Measurements from ENCODE around the gene CCS.

CCS gene

DNA sequence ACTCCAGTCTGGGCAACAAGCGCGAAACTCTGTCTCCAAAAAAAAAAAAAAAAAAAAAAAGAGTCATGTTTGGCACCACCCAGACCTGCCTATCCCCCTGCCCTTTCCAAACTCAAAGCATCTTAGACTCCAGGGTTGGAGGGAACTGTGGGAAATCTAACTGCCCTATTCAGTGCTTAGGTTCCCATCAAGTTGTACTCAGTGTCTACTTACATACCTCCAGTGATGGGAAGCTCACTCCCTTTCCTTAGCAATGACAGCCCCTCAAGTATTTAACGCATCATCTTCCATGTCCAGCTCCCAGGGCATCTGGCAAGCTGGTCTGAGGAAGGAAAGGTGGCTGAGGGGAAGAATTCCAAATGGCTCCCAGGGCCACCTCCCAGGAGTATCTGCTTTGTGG is 43.3 kb upstream of the CCS start:
- Histone ChIP-seq H3K9me3 (ENCODE audit: insufficient read depth, low read length) (no peaks in the 10 kb centered on the region), H3K9me2 (replicated peaks; ENCODE audit: insufficient read depth, low read length) (no peaks in the 10 kb centered on the region)

DNA sequence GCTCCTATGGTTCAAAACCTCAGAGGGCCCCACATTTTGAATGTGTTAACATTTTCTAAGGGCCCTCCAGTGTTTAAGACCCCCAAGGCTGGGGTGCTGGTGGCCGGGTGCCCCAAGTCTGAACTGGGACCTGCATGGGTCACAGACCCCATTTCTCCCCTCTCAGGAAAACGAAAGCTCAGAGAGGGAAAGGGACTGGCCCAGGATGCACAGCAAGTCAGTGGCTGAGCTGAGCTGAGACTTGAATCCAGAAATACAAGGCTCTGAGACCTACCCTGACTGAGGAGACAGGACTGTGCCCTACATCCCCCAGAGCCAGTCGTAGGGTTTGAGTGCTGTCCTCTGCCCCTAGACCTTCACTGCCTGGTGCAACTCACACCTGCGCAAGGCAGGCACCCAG is 42.1 kb upstream of the CCS start:
- Histone ChIP-seq H3K27me3 (ENCODE audit: low read length) (no peaks in the 10 kb centered on the region), H3K9ac (ENCODE audit: low read length) (no peak overlapping the region), H3K27ac (ENCODE audit: low read depth, low read length) (no peak overlapping the region), H2AFZ (ENCODE audit: low read depth, low read length, severe bottlenecking) (no peak overlapping the region), H3K4me3 (ENCODE audit: insufficient read depth, low read length, poor library complexity, severe bottlenecking) (no peak overlapping the region), H3K79me2 (ENCODE audit: insufficient read depth, low read length) (no peaks in the 10 kb centered on the region), H3F3A (ENCODE audit: insufficient read depth) (no peaks in the 10 kb centered on the region), H3K36me3 (ENCODE audit: low read length) (no peaks in the 10 kb centered on the region), H4K20me1 (ENCODE audit: low read depth, low read length) (no peaks in the 10 kb centered on the region), H3K9me2 (replicated peaks; ENCODE audit: insufficient read depth, low read length) (no peaks in the 10 kb centered on the region), H3K9me3 (ENCODE audit: insufficient read depth, low read length) (no peaks in the 10 kb centered on the region), H3K4me2 (ENCODE audit: low read depth, low read length, poor library complexity, severe bottlenecking) (no peak overlapping the region)
- TF ChIP-seq EZH2phosphoT487 (conservative IDR thresholded peaks at IDR 0.05; ENCODE audit: low read length): no peak
- TF ChIP-seq, protein P1, sequence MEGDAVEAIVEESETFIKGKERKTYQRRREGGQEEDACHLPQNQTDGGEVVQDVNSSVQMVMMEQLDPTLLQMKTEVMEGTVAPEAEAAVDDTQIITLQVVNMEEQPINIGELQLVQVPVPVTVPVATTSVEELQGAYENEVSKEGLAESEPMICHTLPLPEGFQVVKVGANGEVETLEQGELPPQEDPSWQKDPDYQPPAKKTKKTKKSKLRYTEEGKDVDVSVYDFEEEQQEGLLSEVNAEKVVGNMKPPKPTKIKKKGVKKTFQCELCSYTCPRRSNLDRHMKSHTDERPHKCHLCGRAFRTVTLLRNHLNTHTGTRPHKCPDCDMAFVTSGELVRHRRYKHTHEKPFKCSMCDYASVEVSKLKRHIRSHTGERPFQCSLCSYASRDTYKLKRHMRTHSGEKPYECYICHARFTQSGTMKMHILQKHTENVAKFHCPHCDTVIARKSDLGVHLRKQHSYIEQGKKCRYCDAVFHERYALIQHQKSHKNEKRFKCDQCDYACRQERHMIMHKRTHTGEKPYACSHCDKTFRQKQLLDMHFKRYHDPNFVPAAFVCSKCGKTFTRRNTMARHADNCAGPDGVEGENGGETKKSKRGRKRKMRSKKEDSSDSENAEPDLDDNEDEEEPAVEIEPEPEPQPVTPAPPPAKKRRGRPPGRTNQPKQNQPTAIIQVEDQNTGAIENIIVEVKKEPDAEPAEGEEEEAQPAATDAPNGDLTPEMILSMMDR (IDR thresholded peaks at IDR 0.05; ENCODE audit: insufficient read depth, low read length, poor library complexity, severe bottlenecking): no peak

More for the DNA sequence above, 43.3 kb upstream of the CCS start:
- no peak overlapping the region for H2AFZ ChIP-seq (ENCODE audit: low read depth, low read length, severe bottlenecking)
- no peaks in the 10 kb centered on the region for H3K79me2 ChIP-seq (ENCODE audit: insufficient read depth, low read length)
- H3K27ac ChIP-seq (ENCODE audit: low read depth, low read length): no peak overlapping the region
- no peak overlapping the region for H3K4me3 ChIP-seq (ENCODE audit: insufficient read depth, low read length, poor library complexity, severe bottlenecking)
- H3K9ac ChIP-seq (ENCODE audit: low read length): no peak overlapping the region
- no peak for TF ChIP-seq EZH2phosphoT487 (conservative IDR thresholded peaks at IDR 0.05; ENCODE audit: low read length)
- TF ChIP-seq, protein P1 (IDR thresholded peaks at IDR 0.05; ENCODE audit: insufficient read depth, low read length, poor library complexity, severe bottlenecking): no peak
- H3K36me3 ChIP-seq (ENCODE audit: low read length): no peaks in the 10 kb centered on the region
- H4K20me1 ChIP-seq (ENCODE audit: low read depth, low read length): no peaks in the 10 kb centered on the region
- H3F3A ChIP-seq (ENCODE audit: insufficient read depth): peaks cover 9% of the 10 kb centered on the region
- H3K4me2 ChIP-seq (ENCODE audit: low read depth, low read length, poor library complexity, severe bottlenecking): no peak overlapping the region
- H3K27me3 ChIP-seq (ENCODE audit: low read length): no peaks in the 10 kb centered on the region

GRCh38 chr11:66554602-66555001 is 38.4 kb upstream of the CCS start:
- H3K9me3 ChIP-seq (ENCODE audit: insufficient read depth, low read length): no peaks in the 10 kb centered on the region
- H3K4me3 ChIP-seq (ENCODE audit: insufficient read depth, low read length, poor library complexity, severe bottlenecking): no peak overlapping the region
- no peak for TF ChIP-seq EZH2phosphoT487 (conservative IDR thresholded peaks at IDR 0.05; ENCODE audit: low read length)
- TF ChIP-seq, protein P1 (IDR thresholded peaks at IDR 0.05; ENCODE audit: insufficient read depth, low read length, poor library complexity, severe bottlenecking): no peak
- H3K4me2 ChIP-seq (ENCODE audit: low read depth, low read length, poor library complexity, severe bottlenecking): no peak overlapping the region
- no peaks in the 10 kb centered on the region for H3K9me2 ChIP-seq (replicated peaks; ENCODE audit: insufficient read depth, low read length)
- H3K27ac ChIP-seq (ENCODE audit: low read depth, low read length): no peak overlapping the region
- H2AFZ ChIP-seq (ENCODE audit: low read depth, low read length, severe bottlenecking): no peak overlapping the region
- H3K9ac ChIP-seq (ENCODE audit: low read length): no peak overlapping the region
- no peaks in the 10 kb centered on the region for H3K36me3 ChIP-seq (ENCODE audit: low read length)
- no peaks in the 10 kb centered on the region for H3F3A ChIP-seq (ENCODE audit: insufficient read depth)
- H3K79me2 ChIP-seq (ENCODE audit: insufficient read depth, low read length): no peaks in the 10 kb centered on the region
- no peaks in the 10 kb centered on the region for H4K20me1 ChIP-seq (ENCODE audit: low read depth, low read length)
- no peaks in the 10 kb centered on the region for H3K27me3 ChIP-seq (ENCODE audit: low read length)
